ENCODE results near the gene LPCAT4.

DNA sequence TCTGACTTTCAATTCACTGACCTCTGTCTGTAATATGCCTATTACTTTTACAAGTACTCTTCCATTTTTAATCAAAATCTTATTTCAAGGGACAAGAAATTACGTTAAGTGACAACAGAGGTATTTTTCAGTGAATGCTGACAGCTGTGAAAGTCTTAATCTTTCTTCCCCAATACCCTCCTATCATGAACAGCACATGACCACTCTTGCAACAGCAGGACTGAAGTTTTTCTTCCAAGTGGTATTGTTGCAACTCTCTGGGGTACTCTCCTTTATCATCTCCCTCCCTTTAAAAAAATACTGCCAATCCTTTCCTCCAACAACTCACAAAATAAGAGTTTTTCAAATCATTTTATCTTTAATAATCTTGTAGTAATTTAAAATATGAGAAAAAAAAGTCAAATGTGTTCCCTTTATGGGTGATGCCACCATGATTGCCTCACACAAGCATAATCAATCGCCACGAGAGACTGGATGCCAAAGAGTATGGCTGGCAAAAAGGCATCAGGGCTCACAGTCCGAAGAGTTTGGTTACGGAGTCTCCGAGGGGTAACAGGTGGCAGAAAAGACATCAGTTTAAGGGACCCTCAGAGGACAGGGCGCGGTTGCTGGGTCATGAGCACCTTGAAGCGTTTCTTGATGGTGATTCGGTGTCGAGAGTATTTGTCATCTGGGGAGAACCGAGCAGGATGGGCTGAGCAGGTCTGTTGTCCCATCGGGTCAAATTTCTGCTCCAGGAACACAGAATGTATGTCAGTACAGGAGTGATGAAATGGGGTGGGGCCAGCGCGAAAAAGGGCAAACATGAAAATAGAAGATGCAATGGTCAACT is 25.4 kb downstream of the LPCAT4 start:
- TF ChIP-seq POLR2A (IDR thresholded peaks at IDR 0.05; ENCODE audit: control extremely low read depth in 1 of 2, low read depth in 2 of 2, low read length in 2 of 2) (no peak), NANOG (IDR thresholded peaks at IDR 0.05; ENCODE audit: insufficient read depth, low read depth, low read length, poor library complexity, severe bottlenecking) (no peak), ATF2 (IDR thresholded peaks at IDR 0.05; ENCODE audit: low read length) (no peak), SRF (IDR thresholded peaks at IDR 0.05; ENCODE audit: low read depth, low read length) (no peak), FOSL1 (IDR thresholded peaks at IDR 0.05; ENCODE audit: insufficient read depth, low read depth, low read length) (no peak), CEBPB (IDR thresholded peaks at IDR 0.05; ENCODE audit: low read depth, low read length) (no peak), TEAD4 (IDR thresholded peaks at IDR 0.05; ENCODE audit: low read depth, low read length) (no peak), CTCF (IDR thresholded peaks at IDR 0.05; ENCODE audit: control extremely low read depth in 1 of 3, insufficient read depth in 1 of 3, low read depth in 1 of 3, low read length in 3 of 3) (no peak)
- TF ChIP-seq, protein P1, sequence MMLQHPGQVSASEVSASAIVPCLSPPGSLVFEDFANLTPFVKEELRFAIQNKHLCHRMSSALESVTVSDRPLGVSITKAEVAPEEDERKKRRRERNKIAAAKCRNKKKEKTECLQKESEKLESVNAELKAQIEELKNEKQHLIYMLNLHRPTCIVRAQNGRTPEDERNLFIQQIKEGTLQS (IDR thresholded peaks at IDR 0.05; ENCODE audit: insufficient read depth, low read depth, low read length): no peak

Measured in H1 (cell line).